ENCODE measurements around the gene C1QTNF9B.

Gene C1QTNF9B

GRCh38 chr13:23847497-23847896, 49.8 kb downstream of the C1QTNF9B start:
- H3K4me3 ChIP-seq (ENCODE audit: low read depth in 1 of 2, low read length in 1 of 2), result no peak overlapping the region
- H3K27me3 ChIP-seq, result no peaks in the 10 kb centered on the region
- H3K4me1 ChIP-seq (ENCODE audit: control insufficient read depth in 1 of 2, insufficient read depth in 1 of 2, low read depth in 1 of 2, low read length in 1 of 2), result no peaks in the 10 kb centered on the region
- no peaks in the 10 kb centered on the region for H3K9me3 ChIP-seq
- no peaks in the 10 kb centered on the region for H3K36me3 ChIP-seq
- TF ChIP-seq CTCF (IDR thresholded peaks at IDR 0.05), result no peak
- H3K27ac ChIP-seq, result no peak overlapping the region

DNA sequence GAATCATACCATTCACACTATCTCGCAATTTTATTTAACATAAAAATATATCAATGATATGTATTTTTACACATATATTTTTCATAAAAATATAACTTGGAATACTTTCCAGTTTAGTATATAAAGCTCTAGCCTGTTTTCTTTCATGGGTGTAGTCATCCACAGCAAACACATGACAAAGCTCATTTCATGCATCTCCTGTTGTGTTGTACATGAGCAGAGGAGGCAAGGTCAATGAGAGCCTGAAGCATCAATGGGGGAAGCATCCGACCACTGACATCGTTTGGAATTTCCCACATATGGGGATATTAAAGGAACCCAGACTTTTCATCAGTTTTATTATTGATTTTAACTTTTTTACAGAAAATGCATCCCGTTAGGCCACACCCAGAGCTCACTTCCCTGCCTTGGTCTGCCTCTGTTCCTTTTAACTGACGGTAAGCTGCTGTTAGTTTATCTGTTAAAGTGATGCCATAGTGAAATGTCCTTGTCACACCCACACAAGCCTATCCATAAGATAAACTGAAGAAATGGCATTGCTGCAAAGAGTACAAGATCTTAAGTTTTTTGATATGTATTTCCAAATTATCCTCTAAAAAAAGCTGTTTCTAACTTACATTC, 52.1 kb downstream of the C1QTNF9B start:
- no peak for TF ChIP-seq CTCF (IDR thresholded peaks at IDR 0.05)
- no peak overlapping the region for H3K27ac ChIP-seq
- no peak overlapping the region for H3K4me3 ChIP-seq (ENCODE audit: low read depth in 1 of 2, low read length in 1 of 2)
- no peaks in the 10 kb centered on the region for H3K36me3 ChIP-seq
- no peaks in the 10 kb centered on the region for H3K4me1 ChIP-seq (ENCODE audit: control insufficient read depth in 1 of 2, insufficient read depth in 1 of 2, low read depth in 1 of 2, low read length in 1 of 2)
- H3K9me3 ChIP-seq, result no peaks in the 10 kb centered on the region
- H3K27me3 ChIP-seq, result no peaks in the 10 kb centered on the region

GRCh38 chr13:23844132-23844531, 53.2 kb downstream of the C1QTNF9B start:
- Histone ChIP-seq H3K9me3 (no peaks in the 10 kb centered on the region), H3K27ac (no peak overlapping the region), H3K27me3 (no peaks in the 10 kb centered on the region), H3K36me3 (no peaks in the 10 kb centered on the region), H3K4me3 (ENCODE audit: low read depth in 1 of 2, low read length in 1 of 2) (no peak overlapping the region), H3K4me1 (ENCODE audit: control insufficient read depth in 1 of 2, insufficient read depth in 1 of 2, low read depth in 1 of 2, low read length in 1 of 2) (no peaks in the 10 kb centered on the region)
- TF ChIP-seq CTCF (IDR thresholded peaks at IDR 0.05), result no peak

- H3K27ac ChIP-seq, result no peak overlapping the region
- no peaks in the 10 kb centered on the region for H3K9me3 ChIP-seq
- H3K4me1 ChIP-seq (ENCODE audit: control insufficient read depth in 1 of 2, insufficient read depth in 1 of 2, low read depth in 1 of 2, low read length in 1 of 2), result no peaks in the 10 kb centered on the region
- no peaks in the 10 kb centered on the region for H3K36me3 ChIP-seq
- H3K4me3 ChIP-seq (ENCODE audit: low read depth in 1 of 2, low read length in 1 of 2), result no peak overlapping the region
- no peak for TF ChIP-seq CTCF (IDR thresholded peaks at IDR 0.05)
- H3K27me3 ChIP-seq, result no peaks in the 10 kb centered on the region
These were observed 53.9 kb downstream of the C1QTNF9B start for GRCh38 chr13:23843436-23843835.

- Histone ChIP-seq H3K4me3 (ENCODE audit: low read depth in 1 of 2, low read length in 1 of 2) (no peak overlapping the region), H3K9me3 (no peaks in the 10 kb centered on the region), H3K27me3 (no peaks in the 10 kb centered on the region), H3K36me3 (no peaks in the 10 kb centered on the region), H3K4me1 (ENCODE audit: control insufficient read depth in 1 of 2, insufficient read depth in 1 of 2, low read depth in 1 of 2, low read length in 1 of 2) (no peaks in the 10 kb centered on the region), H3K27ac (no peak overlapping the region)
- no peak for TF ChIP-seq CTCF (IDR thresholded peaks at IDR 0.05)
These were observed 54.9 kb downstream of the C1QTNF9B start for GRCh38 chr13:23842406-23842805.
